PFSK-1 (cell line): ENCODE results near the gene GPD2.

Experiments
- POLR2AphosphoS5 ChIP-seq: IDR thresholded peaks from 2 replicates; pipeline ENCODE4 v1.6.1; 2012; ENCODE audit warnings: low read depth, mild to moderate bottlenecking, control low read depth, low read length, moderate library complexity
- SIN3A ChIP-seq: IDR thresholded peaks from 2 replicates; pipeline ENCODE4 v1.6.1; 2012; ENCODE audit warnings: mild to moderate bottlenecking, low read length, moderate library complexity, borderline replicate concordance; ENCODE audit not compliant: insufficient read depth

DNA sequence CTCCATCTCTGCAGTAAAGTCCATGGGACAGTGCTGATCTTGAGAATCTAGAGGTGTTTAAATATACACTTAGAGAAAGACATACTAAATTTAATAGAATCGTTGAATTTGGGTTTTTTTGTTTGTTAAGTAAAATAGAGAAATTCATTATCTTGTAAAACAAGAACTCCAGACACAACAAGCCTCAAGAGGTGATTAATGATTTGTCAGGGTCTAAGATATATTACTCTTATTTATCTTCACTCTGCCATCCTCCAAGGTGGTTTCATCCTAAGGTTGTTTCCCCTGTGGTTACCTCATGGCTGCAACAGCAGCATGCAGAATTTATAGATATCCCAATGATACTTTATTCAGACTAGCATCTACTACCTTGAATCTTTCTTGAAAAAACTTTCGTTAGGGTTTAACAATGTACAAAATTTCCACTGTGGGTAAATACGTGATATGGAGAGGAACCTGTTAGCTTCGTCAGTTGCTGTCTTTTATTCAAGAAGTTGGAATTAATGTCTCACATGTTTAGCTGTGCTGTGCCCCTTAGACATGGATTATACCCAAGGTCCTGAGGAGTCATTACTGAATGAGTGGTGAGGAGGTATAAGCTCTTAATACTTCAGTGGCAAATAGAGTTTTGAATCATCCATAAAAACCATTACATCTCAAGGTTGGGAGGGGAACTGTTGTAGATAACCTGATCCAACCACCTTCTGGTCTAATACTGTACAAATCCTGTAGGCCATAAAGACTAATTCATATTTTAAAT is 128.0 kb downstream of the GPD2 start:
- no peak for TF ChIP-seq SIN3A
- no peak for TF ChIP-seq POLR2AphosphoS5
